Activated naive CD8-positive, alpha-beta T cell treated with anti-CD3 and anti-CD28 coated beads for 36 hours (primary cell): ENCODE results near the gene UCP1. TPM values are rescaled to one million over a fixed set of nuclear protein-coding genes. Genes with fewer than 3 reads are reported as not detected.

ENCODE experiments used
- total RNA-seq, 2 experiments: library from RNA; stranded (reverse); gene quantifications; one replicate each; pipeline ENCODE4 v1.2.3, GENCODE V29; 2021

Gene UCP1
- total RNA-seq, 2 experiments from 2014 or later = not detected

Other genes starting within 250 kb of the UCP1 start
- 10 to 100 TPM; 45.7 to 46.2 TPM for gene SCOC, start 195.3 kb downstream of the UCP1 start, total RNA-seq
- gene CLGN, start 141.3 kb downstream of the UCP1 start, total RNA-seq = under 1 TPM; 0.22 to 0.27 TPM
- gene MGAT4D, start 70.7 kb downstream of the UCP1 start, total RNA-seq = not detected
- 10 to 100 TPM; 13.6 to 14.4 TPM for gene ELMOD2, start 44.8 kb downstream of the UCP1 start, total RNA-seq
- gene TBC1D9, start 187.4 kb upstream of the UCP1 start, total RNA-seq = under 1 TPM; 0.04 to 0.06 TPM